GM19238 (cell line): ENCODE measurements around the gene EBF4.
"Not testable (repeated sequence)": the region's sequence is repeated elsewhere in the genome, so short reads cannot be mapped to it uniquely, and the experiment has no call there.

Experiments used
- DNase-seq: peaks from one replicate; pipeline ENCODE4 v3.0.0; 2011; ENCODE audit warnings: low spot score; ENCODE audit not compliant: insufficient read length

The EBF4 gene

GRCh38 chr20:2671977-2672376, 20.6 kb upstream of the EBF4 start:
- DNase-seq, result no peak

GRCh38 chr20:2672446-2672845, 20.1 kb upstream of the EBF4 start:
- no peak for DNase-seq

- no peak for DNase-seq
Observed at GRCh38 chr20:2673453-2673852, 19.1 kb upstream of the EBF4 start.

GRCh38 chr20:2680046-2680445, 12.5 kb upstream of the EBF4 start:
- no peak for DNase-seq

DNA sequence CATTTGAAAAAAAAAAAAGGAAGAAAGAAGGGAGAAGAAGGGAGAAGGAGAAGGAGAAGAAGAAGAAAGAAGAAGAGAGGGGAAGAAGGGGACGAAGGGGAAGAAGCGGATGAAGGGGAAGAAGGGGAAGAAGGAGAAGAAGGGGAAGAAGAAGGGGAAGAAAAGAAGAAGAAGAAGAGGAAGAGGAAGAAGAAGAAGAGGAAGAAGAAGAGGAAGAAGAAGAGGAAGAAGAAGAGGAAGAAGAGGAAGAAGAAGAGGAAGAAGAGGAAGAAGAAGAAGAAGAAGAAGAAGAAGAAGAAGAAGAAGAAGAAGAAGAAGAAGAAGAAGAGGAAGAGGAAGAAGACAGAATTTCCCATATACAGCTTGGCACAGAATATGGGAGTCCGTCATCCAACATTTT, 10.5 kb upstream of the EBF4 start:
- DNase-seq, result not testable (repeated sequence)

GRCh38 chr20:2684817-2685216, 7.8 kb upstream of the EBF4 start:
- DNase-seq, result not testable (repeated sequence)

GRCh38 chr20:2687514-2687913, 5.1 kb upstream of the EBF4 start:
- no peak for DNase-seq

DNA sequence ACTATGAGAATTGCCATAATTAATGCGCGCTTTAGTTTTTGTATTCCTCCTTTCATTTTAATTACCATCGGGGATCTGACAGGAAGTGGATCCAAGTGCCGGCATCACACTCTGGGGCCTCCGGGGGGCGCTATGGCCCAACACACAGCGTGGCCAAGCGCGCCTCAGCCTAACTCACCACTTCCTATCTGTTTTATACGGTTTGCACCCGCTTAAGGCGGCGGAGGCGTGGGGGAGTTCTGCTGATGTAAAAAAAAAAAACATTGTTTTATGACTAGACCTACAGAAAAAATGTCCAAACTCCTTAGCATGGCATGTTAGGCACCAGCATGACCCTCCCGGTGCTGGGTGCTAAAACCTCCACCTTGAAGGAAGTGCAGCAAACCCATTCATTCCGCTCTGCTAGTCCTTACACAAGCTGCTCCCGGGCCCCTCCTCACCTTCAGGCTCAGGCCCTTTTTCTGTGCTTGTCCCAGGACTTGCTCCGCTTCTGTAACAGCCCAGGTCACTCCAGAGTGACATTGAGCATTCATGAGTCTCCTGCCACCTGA, 4.5 kb upstream of the EBF4 start:
- peak; percentile 48 for DNase-seq

GRCh38 chr20:2690213-2690612, 2.4 kb upstream of the EBF4 start:
- DNase-seq, result no peak

- no peak for DNase-seq
Observed at GRCh38 chr20:2690718-2691117, 1.9 kb upstream of the EBF4 start.

GRCh38 chr20:2691127-2691526, 1.5 kb upstream of the EBF4 start:
- DNase-seq, result no peak

- no peak for DNase-seq
Observed at GRCh38 chr20:2691663-2692035, 931 bp upstream of the EBF4 start.

GRCh38 chr20:2692886-2693285, 306 bp downstream of the EBF4 start:
- DNase-seq, result no peak

- DNase-seq, result peak; percentile 42
Observed at GRCh38 chr20:2693286-2694007, 867 bp downstream of the EBF4 start.

GRCh38 chr20:2694008-2694471, 1.5 kb downstream of the EBF4 start:
- DNase-seq, result no peak

DNA sequence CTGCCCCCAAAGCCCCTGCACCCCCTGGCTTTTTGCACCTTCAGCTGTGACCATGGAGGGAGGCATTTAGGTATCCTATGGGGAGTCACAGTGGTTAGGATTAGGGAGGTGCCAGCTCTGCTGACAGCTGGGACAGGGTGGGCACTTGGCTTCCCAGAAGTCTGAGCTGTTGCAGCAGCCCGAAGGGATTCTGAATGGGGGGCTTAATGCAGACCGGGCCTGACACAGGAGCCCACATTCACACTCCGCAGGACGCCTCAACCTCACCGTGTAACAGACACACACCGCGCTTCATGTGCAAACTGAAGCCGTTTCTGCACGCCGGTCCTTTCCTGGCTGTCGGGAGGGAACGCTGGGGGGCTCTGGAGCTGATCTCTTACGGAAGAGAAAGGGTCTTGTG, 1.9 kb downstream of the EBF4 start:
- DNase-seq, result no peak

- no peak for DNase-seq
Observed at GRCh38 chr20:2695206-2695983, 2.8 kb downstream of the EBF4 start.

GRCh38 chr20:2695984-2696525, 3.5 kb downstream of the EBF4 start:
- DNase-seq, result not testable (repeated sequence)

- DNase-seq, result no peak
Observed at GRCh38 chr20:2696646-2697045, 4.1 kb downstream of the EBF4 start.

- DNase-seq, result no peak
Observed at GRCh38 chr20:2697768-2698167, 5.2 kb downstream of the EBF4 start.

GRCh38 chr20:2698186-2698817, 5.7 kb downstream of the EBF4 start:
- no peak for DNase-seq

DNA sequence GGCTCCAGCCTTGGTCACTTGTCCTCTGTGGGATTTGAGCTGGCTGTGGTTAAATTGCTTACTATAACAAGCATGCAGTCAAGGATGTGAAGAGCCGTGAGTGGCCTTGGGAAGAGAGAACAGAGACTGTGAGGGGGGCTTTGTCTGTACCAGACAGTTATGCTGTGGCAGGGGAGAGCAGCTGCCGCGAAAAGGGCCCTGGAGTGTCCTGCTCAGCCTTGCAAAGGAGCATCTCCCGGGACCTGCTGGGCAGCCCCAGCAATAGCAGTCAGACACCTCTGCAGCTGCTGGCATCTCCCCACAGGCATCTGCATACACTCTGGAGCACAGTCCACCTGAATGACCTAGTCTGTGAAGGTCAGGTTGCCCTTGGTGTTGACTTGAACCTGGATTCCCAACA, 6.3 kb downstream of the EBF4 start:
- no peak for DNase-seq
